Stimulated activated CD4-positive, alpha-beta T cell treated with anti-CD3 and anti-CD28 coated beads, Interleukin-1b, Interleukin-23, amount 100 ng/mL, for 1 hour (primary cell): ENCODE results near the gene REEP5.

Experiments
- DNase-seq, 2 donors: peaks; one replicate each; pipeline ENCODE4 v3.0.0-alpha.2; 2020; ENCODE audit warnings: low read depth in 2 of 2

The REEP5 gene

DNA sequence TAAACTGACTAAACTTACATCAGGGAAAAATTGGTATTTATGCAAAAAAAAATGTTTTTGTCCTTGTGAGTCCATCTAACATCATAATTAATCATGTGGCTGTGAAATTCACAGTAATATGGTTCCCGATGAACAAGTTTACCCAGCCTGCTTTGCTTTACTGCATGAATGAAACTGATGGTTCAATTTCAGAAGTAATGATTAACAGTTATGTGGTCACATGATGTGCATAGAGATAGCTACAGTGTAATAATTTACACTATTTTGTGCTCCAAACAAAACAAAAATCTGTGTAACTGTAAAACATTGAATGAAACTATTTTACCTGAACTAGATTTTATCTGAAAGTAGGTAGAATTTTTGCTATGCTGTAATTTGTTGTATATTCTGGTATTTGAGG is 77.5 kb downstream of the REEP5 start:
- no peak for DNase-seq

DNA sequence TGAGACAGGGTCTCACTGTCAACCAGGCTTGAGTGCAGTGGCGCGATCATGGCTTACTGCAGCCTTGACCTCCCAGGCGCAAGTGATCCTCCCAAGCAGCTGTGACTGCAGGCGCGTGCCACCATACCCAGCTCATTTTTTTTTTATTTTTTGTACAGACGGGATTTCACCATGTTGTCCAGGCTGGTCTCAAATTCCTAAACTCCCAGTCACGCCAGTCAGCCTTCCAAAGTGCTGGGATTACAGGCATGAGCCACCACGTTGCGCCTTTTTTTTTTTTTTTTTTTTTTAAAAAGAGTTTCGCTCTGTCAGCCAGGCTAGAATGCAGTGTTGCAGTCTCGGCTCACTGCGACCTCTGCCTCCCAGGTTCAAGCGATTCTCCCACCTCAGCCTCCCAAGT is 88.1 kb downstream of the REEP5 start:
- DNase-seq = no peak

GRCh38 chr5:112830378-112830777 is 91.6 kb downstream of the REEP5 start:
- DNase-seq = no peak
